Vagina (tissue), 2 donors: ENCODE data around the gene HES7.

Experiments used
- CTCF ChIP-seq, 3 experiments: fragments of 450-650 bp in 2 of 3; fragments of 200-600 bp in 1 of 3; sonication (generic) in 1 of 3; IDR thresholded peaks; one replicate each; pipeline ENCODE4 v1.5.1; 2017 to 2019; ENCODE audit warnings: antibody characterized with exemption in 3 of 3, mild to moderate bottlenecking in 2 of 3, moderate library complexity in 2 of 3
- POLR2AphosphoS5 ChIP-seq, 2 donors: sonication (generic); formaldehyde crosslinking; IDR thresholded peaks; one replicate each; pipeline ENCODE4 v1.9.0; 2017; ENCODE audit warnings: antibody characterized with exemption in 2 of 2, mild to moderate bottlenecking in 2 of 2, low read depth in 1 of 2; ENCODE audit not compliant: insufficient read depth in 1 of 2

- TF ChIP-seq CTCF (IDR thresholded peaks at IDR 0.05) (no peak), POLR2AphosphoS5 (IDR thresholded peaks at IDR 0.05; ENCODE audit: insufficient read depth in 1 of 2, low read depth in 1 of 2) (no peak)
Observed at GRCh38 chr17:8160224-8160577, 36.3 kb upstream of the HES7 start.
